HCT116 (cell line): Measurements from ENCODE around the gene LYRM4. TPM values are rescaled to one million over a fixed set of nuclear protein-coding genes. Genes with fewer than 3 reads are reported as not detected.

Experiments
- ATAC-seq: fragments of 200-7000 bp; cut with Tn5 transposase; 2 replicates; pipeline ENCODE4 v1.9.1; 2020; ENCODE audit warnings: mild to moderate bottlenecking, moderate library complexity
- BruUV-seq: library from RNA; stranded (reverse); fragments of 400-500 nt; replicated peaks from 2 replicates; lab custom pipeline; 2021; lab: Mats Ljungman, UMichigan
- CTCF ChIA-PET: fragments of 300-600 bp; sonication (Branson Sonifier 250); formaldehyde crosslinking; loops from one replicate; lab custom pipeline; 2021; ENCODE audit warnings: antibody characterized with exemption; lab: Charles Lee
- POLR2A ChIA-PET: fragments of 300-600, 350-600 bp; sonication (Branson Sonifier 250); formaldehyde crosslinking; loops from one replicate; lab custom pipeline; 2021; ENCODE audit warnings: antibody characterized with exemption; lab: Charles Lee
- RAD21 ChIA-PET, 2 experiments: fragments of 300-600 bp; sonication (Branson Sonifier 250); formaldehyde crosslinking; loops; one replicate each; lab custom pipeline; 2023; ENCODE audit warnings: low total read pairs in 2 of 2; ENCODE audit not compliant: uncharacterized antibody in 2 of 2, unreplicated experiment in 2 of 2, low non-redundant PET in 1 of 2; lab: Charles Lee
- DNase-seq: peaks from one replicate; pipeline ENCODE4 v3.0.0-alpha.2; 2010; ENCODE audit warnings: low read depth, low spot score
- H2AFZ ChIP-seq: fragments of 200-600 bp; shearing (Covaris generic), sonication (generic); 2 replicates; pipeline ENCODE4 v1.6.1; 2017; ENCODE audit warnings: low read depth, mixed run types, mixed read lengths, antibody characterized with exemption, low read length; ENCODE audit not compliant: poor library complexity, severe bottlenecking
- H3K27ac ChIP-seq: 2 replicates; pipeline ENCODE4 v1.5.1; 2012; ENCODE audit warnings: low read depth, low read length
- H3K27me3 ChIP-seq: fragments of 200-600 bp; sonication (generic); 2 replicates; pipeline ENCODE4 v1.6.1; 2016; ENCODE audit warnings: mixed run types, low read length, mixed read lengths; ENCODE audit not compliant: insufficient read depth
- H3K36me3 ChIP-seq, 2 experiments: fragments of 200-500 bp in 1 of 2; fragments of 200-600 bp in 1 of 2; sonication (Bioruptor generic) in 1 of 2; sonication (generic) in 1 of 2; 2 replicates each; pipeline versions ENCODE4 v1.5.1 to v1.6.1; 2014 to 2016; ENCODE audit warnings: low read length in 2 of 2, inconsistent platforms in 1 of 2, mixed read lengths in 1 of 2, mixed run types in 1 of 2; ENCODE audit not compliant: insufficient read depth in 2 of 2, control insufficient read depth in 1 of 2
- H3K4me1 ChIP-seq, 2 experiments: fragments of 200-600 bp in 1 of 2; sonication (generic) in 1 of 2; 2 replicates each; pipeline versions ENCODE4 v1.5.1 to v1.6.1; 2012 to 2017; ENCODE audit warnings: low read length in 2 of 2, inconsistent platforms in 1 of 2, mild to moderate bottlenecking in 1 of 2, mixed read lengths in 1 of 2, mixed run types in 1 of 2, moderate library complexity in 1 of 2; ENCODE audit not compliant: insufficient read depth in 2 of 2, control insufficient read depth in 1 of 2
- H3K4me2 ChIP-seq: fragments of 200-600 bp; sonication (generic); 2 replicates; pipeline ENCODE4 v1.6.1; 2017; ENCODE audit warnings: mixed run types, low read length, mixed read lengths
- H3K4me3 ChIP-seq, 2 experiments: fragments of 200-600 bp in 1 of 2; sonication (generic) in 1 of 2; replicated peaks in 1 of 2; 2 replicates each; pipeline ENCODE4 v1.5.1; 2011 to 2016; ENCODE audit warnings: low read length in 2 of 2, control low read depth in 1 of 2, low read depth in 1 of 2, mild to moderate bottlenecking in 1 of 2, mixed read lengths in 1 of 2, mixed run types in 1 of 2
- H3K79me2 ChIP-seq: fragments of 200-600 bp; sonication (generic); 2 replicates; pipeline ENCODE4 v1.6.1; 2017; ENCODE audit warnings: mild to moderate bottlenecking, mixed run types, low read length, moderate library complexity, mixed read lengths; ENCODE audit not compliant: insufficient read depth
- H3K9ac ChIP-seq: fragments of 200-600 bp; sonication (generic); 2 replicates; pipeline ENCODE4 v1.6.1; 2016; ENCODE audit warnings: low read length, mixed read lengths
- H3K9me2 ChIP-seq: fragments of 200-600 bp; sonication (generic), shearing (Covaris generic); 2 replicates; pipeline ENCODE4 v1.6.1; 2017; ENCODE audit warnings: mixed run types, mild to moderate bottlenecking, moderate library complexity; ENCODE audit not compliant: insufficient read depth
- H3K9me3 ChIP-seq, 2 experiments: fragments of 200-500 bp in 1 of 2; fragments of 200-600 bp in 1 of 2; sonication (Bioruptor generic) in 1 of 2; sonication (generic) in 1 of 2; 2 replicates each; pipeline ENCODE4 v1.6.1; 2014 to 2017; ENCODE audit warnings: low read length in 2 of 2, mixed read lengths in 2 of 2, inconsistent platforms in 1 of 2, low read depth in 1 of 2, mild to moderate bottlenecking in 1 of 2, mixed run types in 1 of 2, moderate library complexity in 1 of 2; ENCODE audit not compliant: control insufficient read depth in 1 of 2, insufficient read depth in 1 of 2
- H4K20me1 ChIP-seq: fragments of 200-600 bp; sonication (generic), shearing (Covaris generic); 2 replicates; pipeline ENCODE4 v1.6.1; 2017; ENCODE audit warnings: mixed run types, mild to moderate bottlenecking, moderate library complexity; ENCODE audit not compliant: insufficient read depth
- EGR1 ChIP-seq: IDR thresholded peaks from 2 replicates; pipeline ENCODE4 v1.6.1; 2012; ENCODE audit warnings: low read depth
- EZH2phosphoT487 ChIP-seq: fragments of 200-600 bp; IDR thresholded peaks from 2 replicates; pipeline ENCODE4 v1.6.1; 2018; ENCODE audit warnings: antibody characterized with exemption, borderline replicate concordance
- POLR2A ChIP-seq: IDR thresholded peaks from 2 replicates; pipeline ENCODE4 v1.7.0; 2011; ENCODE audit warnings: borderline replicate concordance; ENCODE audit not compliant: insufficient read depth, insufficient read length; ENCODE audit errors: extremely low read depth
- RAD21 ChIP-seq: IDR thresholded peaks from 2 replicates; pipeline ENCODE4 v1.6.1; 2012; ENCODE audit warnings: low read depth, mild to moderate bottlenecking
- SP1 ChIP-seq: IDR thresholded peaks from 2 replicates; pipeline ENCODE4 v1.6.1; 2012; ENCODE audit warnings: low read depth
- TCF7L2 ChIP-seq: IDR thresholded peaks from 2 replicates; pipeline ENCODE4 v1.7.0; 2011; ENCODE audit warnings: borderline replicate concordance, inconsistent platforms; ENCODE audit not compliant: insufficient read depth, insufficient read length; ENCODE audit errors: extremely low read depth
- YY1 ChIP-seq: IDR thresholded peaks from 2 replicates; pipeline ENCODE4 v1.6.1; 2011; ENCODE audit warnings: low read length, low read depth, moderate library complexity, mild to moderate bottlenecking; ENCODE audit not compliant: insufficient replicate concordance; ENCODE audit errors: extremely low read depth
- ZFX ChIP-seq: fragments of 450-650 bp; IDR thresholded peaks from 2 replicates; pipeline ENCODE4 v1.6.1; 2017
- ZNF274 ChIP-seq: fragments of 200-500 bp; sonication (Bioruptor generic); IDR thresholded peaks from 2 replicates; pipeline ENCODE4 v1.6.1; 2014; ENCODE audit warnings: mild to moderate bottlenecking, low read depth, low read length, inconsistent platforms
- intact Hi-C: fragments of 100-400 bp; cut with micrococcal nuclease; formaldehyde crosslinking; loops from 2 replicates; pipeline ENCODE4 v1.10.0; 2022
- total RNA-seq: library from RNA; stranded (reverse); gene quantifications from one replicate; pipeline ENCODE4 v1.2.1, GENCODE V29; 2021; ENCODE audit not compliant: unreplicated experiment
- TF ChIP-seq, protein P1 (sequence below): IDR thresholded peaks from 2 replicates; pipeline ENCODE4 v1.6.1; 2012
- TF ChIP-seq, protein P2 (sequence below): IDR thresholded peaks from 2 replicates; pipeline ENCODE4 v1.6.1; 2012; ENCODE audit warnings: low read depth

Gene LYRM4
- total RNA-seq, 1 experiment from 2014 or later, result 30.1 TPM

DNA sequence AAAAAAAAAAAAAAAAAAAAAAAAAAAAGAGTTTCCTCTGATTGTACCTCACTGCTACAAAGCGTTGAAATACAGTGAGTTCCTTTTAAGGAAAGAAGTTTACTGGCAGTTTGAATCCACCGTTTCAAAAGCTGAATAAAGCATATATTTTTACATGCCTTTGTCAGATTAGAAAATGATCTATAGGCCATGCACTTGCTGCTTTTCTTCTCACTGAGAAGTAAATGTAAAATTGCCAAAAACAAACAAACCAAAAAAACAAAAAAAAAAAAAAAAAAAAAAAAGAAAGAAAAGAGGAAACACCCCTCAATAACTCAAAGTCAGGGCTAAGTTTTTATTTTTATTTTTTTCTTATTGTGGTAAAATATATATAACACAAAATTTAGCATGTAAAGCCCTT lies 81.9 kb downstream of the LYRM4 start:
- Histone ChIP-seq H3K36me3 (no peaks in the 10 kb centered on the region), H3K4me3 (no peak overlapping the region), H3K4me1 (peaks cover 0 to 5% of the 10 kb centered on the region in 2 experiments; a peak in 1 of 4 replicates), H3K27ac (no peak overlapping the region), H3K9ac (no peak overlapping the region), H3K9me2 (no peaks in the 10 kb centered on the region), H4K20me1 (no peaks in the 10 kb centered on the region), H3K27me3 (no peaks in the 10 kb centered on the region), H3K9me3 (no peaks in the 10 kb centered on the region), H2AFZ (no peak overlapping the region), H3K4me2 (no peak overlapping the region), H3K79me2 (peaks cover 3% of the 10 kb centered on the region)
- ChIA-PET CTCF (no interaction called here), RAD21 (no interaction called here), POLR2A (no interaction called here)
- intact Hi-C loops, result no loop called here
- TF ChIP-seq, protein P1, sequence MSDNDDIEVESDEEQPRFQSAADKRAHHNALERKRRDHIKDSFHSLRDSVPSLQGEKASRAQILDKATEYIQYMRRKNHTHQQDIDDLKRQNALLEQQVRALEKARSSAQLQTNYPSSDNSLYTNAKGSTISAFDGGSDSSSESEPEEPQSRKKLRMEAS, result no peak
- no peak for TF ChIP-seq RAD21
- TF ChIP-seq, protein P2, sequence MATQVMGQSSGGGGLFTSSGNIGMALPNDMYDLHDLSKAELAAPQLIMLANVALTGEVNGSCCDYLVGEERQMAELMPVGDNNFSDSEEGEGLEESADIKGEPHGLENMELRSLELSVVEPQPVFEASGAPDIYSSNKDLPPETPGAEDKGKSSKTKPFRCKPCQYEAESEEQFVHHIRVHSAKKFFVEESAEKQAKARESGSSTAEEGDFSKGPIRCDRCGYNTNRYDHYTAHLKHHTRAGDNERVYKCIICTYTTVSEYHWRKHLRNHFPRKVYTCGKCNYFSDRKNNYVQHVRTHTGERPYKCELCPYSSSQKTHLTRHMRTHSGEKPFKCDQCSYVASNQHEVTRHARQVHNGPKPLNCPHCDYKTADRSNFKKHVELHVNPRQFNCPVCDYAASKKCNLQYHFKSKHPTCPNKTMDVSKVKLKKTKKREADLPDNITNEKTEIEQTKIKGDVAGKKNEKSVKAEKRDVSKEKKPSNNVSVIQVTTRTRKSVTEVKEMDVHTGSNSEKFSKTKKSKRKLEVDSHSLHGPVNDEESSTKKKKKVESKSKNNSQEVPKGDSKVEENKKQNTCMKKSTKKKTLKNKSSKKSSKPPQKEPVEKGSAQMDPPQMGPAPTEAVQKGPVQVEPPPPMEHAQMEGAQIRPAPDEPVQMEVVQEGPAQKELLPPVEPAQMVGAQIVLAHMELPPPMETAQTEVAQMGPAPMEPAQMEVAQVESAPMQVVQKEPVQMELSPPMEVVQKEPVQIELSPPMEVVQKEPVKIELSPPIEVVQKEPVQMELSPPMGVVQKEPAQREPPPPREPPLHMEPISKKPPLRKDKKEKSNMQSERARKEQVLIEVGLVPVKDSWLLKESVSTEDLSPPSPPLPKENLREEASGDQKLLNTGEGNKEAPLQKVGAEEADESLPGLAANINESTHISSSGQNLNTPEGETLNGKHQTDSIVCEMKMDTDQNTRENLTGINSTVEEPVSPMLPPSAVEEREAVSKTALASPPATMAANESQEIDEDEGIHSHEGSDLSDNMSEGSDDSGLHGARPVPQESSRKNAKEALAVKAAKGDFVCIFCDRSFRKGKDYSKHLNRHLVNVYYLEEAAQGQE, result no peak
- DNase-seq (no peak), ATAC-seq (no peak)
- no TSS peak for BruUV-seq

DNA sequence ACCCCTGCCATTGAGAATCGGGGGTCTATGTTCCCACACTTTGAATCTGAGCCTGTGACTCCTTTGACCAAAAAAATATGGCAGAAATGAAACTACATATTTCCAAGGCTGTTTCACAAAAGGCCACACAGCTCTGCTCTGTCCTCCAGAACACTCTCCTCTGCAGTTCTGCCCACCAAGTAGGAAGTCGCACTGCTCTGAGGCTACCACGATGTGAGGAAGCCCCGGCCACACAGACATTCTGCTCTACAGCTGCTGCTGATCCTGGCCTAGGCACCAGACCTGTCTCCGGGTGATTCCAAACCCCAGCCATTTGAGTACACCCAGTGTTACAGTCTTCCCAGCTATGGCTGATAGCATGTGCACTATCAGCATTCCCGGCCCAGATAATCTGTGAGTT lies 85.1 kb downstream of the LYRM4 start:
- Histone ChIP-seq H3K9me3 (no peaks in the 10 kb centered on the region), H3K27ac (no peak overlapping the region), H4K20me1 (no peaks in the 10 kb centered on the region), H3K9ac (no peak overlapping the region), H3K27me3 (no peaks in the 10 kb centered on the region), H3K4me1 (peaks cover 0 to 3% of the 10 kb centered on the region in 2 experiments; a peak in 1 of 4 replicates), H3K36me3 (no peaks in the 10 kb centered on the region), H2AFZ (no peak overlapping the region), H3K4me3 (no peak overlapping the region), H3K9me2 (no peaks in the 10 kb centered on the region), H3K4me2 (no peak overlapping the region), H3K79me2 (0 out of 2 replicates have a peak, but pooled peaks cover 4% of the 10 kb centered on the region)
- CTCF ChIA-PET, result no interaction called here
- RAD21 ChIA-PET, result no interaction called here
- no TSS peak for BruUV-seq
- intact Hi-C loops, result no loop called here
- POLR2A ChIA-PET, result no interaction called here
- TF ChIP-seq SP1, result no peak
- TF ChIP-seq EGR1, result no peak
- no peak for TF ChIP-seq ZFX
- no peak for TF ChIP-seq EZH2phosphoT487
- TF ChIP-seq, protein P1, result no peak
- no peak for TF ChIP-seq POLR2A
- no peak for TF ChIP-seq TCF7L2
- no peak for TF ChIP-seq ZNF274
- no peak for TF ChIP-seq YY1
- no peak for DNase-seq
- ATAC-seq, result no peak
